SK-N-SH treated with all-trans-retinoic acid at 6 μM for 48 hours (cell line): ENCODE results near the gene DHRS12.

ENCODE experiments used
- BACH2 ChIP-seq: fragments of 250-450 bp; sonication (Bioruptor Pico); IDR thresholded peaks from 2 replicates; pipeline ENCODE4 v1.9.0; 2021; ENCODE audit warnings: mild to moderate bottlenecking, borderline replicate concordance
- CSDC2 ChIP-seq: fragments of 250-450 bp; sonication (Bioruptor Pico); IDR thresholded peaks from 2 replicates; pipeline ENCODE4 v1.5.0; 2020; ENCODE audit warnings: mild to moderate bottlenecking, moderate library complexity
- ESRRG ChIP-seq: fragments of 250-450 bp; sonication (Bioruptor Pico); IDR thresholded peaks from 2 replicates; pipeline ENCODE4 v1.6.1; 2021; ENCODE audit warnings: mild to moderate bottlenecking
- GLIS3 ChIP-seq: fragments of 250-450 bp; sonication (Bioruptor Pico); IDR thresholded peaks from 2 replicates; pipeline ENCODE4 v1.5.0; 2020; ENCODE audit warnings: mild to moderate bottlenecking, moderate library complexity
- OSR1 ChIP-seq: fragments of 250-450 bp; sonication (Bioruptor Pico); IDR thresholded peaks from 2 replicates; pipeline ENCODE4 v1.8.0; 2022; ENCODE audit warnings: moderate library complexity, mild to moderate bottlenecking, inconsistent platforms
- PPARA ChIP-seq: fragments of 250-450 bp; sonication (Bioruptor Pico); IDR thresholded peaks from 2 replicates; pipeline ENCODE4 v1.5.0; 2020; ENCODE audit warnings: mild to moderate bottlenecking, borderline replicate concordance
- RARB ChIP-seq: fragments of 250-450 bp; sonication (Bioruptor Pico); IDR thresholded peaks from 2 replicates; pipeline ENCODE4 v1.8.0; 2021; ENCODE audit warnings: mild to moderate bottlenecking, moderate library complexity
- TCF4 ChIP-seq: fragments of 250-450 bp; sonication (Bioruptor Pico); IDR thresholded peaks from 2 replicates; pipeline ENCODE4 v1.8.0; 2021; ENCODE audit warnings: mild to moderate bottlenecking, moderate library complexity, borderline replicate concordance
- ZFP30 ChIP-seq: fragments of 450-650 bp; formaldehyde crosslinking; IDR thresholded peaks from 2 replicates; pipeline ENCODE4 v1.5.0; 2022; ENCODE audit warnings: mild to moderate bottlenecking, moderate library complexity
- ZNF565 ChIP-seq: fragments of 450-650 bp; formaldehyde crosslinking; conservative IDR thresholded peaks from 2 replicates; pipeline ENCODE4 v1.5.0; 2020; ENCODE audit warnings: low read depth, mild to moderate bottlenecking, moderate library complexity
- TF ChIP-seq, protein P1 (sequence below): fragments of 250-450 bp; sonication (Bioruptor Pico); IDR thresholded peaks from 2 replicates; pipeline ENCODE4 v1.8.0; 2020; ENCODE audit warnings: mild to moderate bottlenecking, moderate library complexity, borderline replicate concordance
- TF ChIP-seq, protein P2 (sequence below): fragments of 250-450 bp; sonication (Bioruptor Pico); IDR thresholded peaks from 2 replicates; pipeline ENCODE4 v1.5.1; 2021; ENCODE audit warnings: mild to moderate bottlenecking, moderate library complexity

DNA sequence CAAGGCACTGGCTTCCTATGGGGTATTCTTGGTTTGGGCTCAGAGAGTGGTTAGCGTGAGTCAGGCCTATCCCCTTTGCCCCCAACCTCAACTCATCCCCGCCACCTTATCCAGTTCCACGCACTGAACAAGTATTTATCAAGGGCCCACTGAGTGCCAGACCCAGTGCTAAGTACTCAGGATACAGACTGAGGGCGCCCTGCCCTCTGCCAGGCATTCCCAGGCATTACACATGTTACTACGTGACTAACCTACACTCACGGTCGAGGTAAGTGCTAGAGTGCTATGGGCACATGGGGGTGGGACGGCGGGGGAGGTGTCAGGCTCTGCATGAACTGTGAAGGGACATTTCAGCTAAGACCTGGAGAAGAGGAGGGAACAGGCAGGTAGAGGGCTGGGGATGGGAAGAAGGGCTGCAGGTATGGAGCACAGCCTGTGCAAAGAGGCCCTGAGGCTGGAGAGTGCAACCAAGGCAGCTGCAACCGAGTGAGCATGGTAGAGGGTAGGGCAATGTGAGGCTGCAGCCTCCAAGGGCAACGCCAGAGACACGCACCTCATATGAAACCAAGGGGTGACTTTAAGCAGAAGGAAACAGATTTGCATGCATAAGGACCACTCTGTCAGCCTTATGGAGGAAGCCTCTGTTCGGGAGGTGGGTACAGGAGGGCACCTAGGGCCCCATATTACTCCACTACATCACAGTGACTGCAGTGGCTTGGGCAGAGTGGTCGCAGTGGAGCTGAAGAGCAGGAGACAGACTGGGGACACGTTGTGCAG lies 22.5 kb downstream of the DHRS12 start:
- TF ChIP-seq GLIS3 (CRISPR knock-in tag) = no peak
- TF ChIP-seq, protein P1, sequence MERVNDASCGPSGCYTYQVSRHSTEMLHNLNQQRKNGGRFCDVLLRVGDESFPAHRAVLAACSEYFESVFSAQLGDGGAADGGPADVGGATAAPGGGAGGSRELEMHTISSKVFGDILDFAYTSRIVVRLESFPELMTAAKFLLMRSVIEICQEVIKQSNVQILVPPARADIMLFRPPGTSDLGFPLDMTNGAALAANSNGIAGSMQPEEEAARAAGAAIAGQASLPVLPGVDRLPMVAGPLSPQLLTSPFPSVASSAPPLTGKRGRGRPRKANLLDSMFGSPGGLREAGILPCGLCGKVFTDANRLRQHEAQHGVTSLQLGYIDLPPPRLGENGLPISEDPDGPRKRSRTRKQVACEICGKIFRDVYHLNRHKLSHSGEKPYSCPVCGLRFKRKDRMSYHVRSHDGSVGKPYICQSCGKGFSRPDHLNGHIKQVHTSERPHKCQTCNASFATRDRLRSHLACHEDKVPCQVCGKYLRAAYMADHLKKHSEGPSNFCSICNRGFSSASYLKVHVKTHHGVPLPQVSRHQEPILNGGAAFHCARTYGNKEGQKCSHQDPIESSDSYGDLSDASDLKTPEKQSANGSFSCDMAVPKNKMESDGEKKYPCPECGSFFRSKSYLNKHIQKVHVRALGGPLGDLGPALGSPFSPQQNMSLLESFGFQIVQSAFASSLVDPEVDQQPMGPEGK (CRISPR knock-in tag) = no peak
- TF ChIP-seq ESRRG = no peak
- no peak for TF ChIP-seq ZNF565 (CRISPR knock-in tag)
- TF ChIP-seq TCF4 = no peak
- TF ChIP-seq, protein P2, sequence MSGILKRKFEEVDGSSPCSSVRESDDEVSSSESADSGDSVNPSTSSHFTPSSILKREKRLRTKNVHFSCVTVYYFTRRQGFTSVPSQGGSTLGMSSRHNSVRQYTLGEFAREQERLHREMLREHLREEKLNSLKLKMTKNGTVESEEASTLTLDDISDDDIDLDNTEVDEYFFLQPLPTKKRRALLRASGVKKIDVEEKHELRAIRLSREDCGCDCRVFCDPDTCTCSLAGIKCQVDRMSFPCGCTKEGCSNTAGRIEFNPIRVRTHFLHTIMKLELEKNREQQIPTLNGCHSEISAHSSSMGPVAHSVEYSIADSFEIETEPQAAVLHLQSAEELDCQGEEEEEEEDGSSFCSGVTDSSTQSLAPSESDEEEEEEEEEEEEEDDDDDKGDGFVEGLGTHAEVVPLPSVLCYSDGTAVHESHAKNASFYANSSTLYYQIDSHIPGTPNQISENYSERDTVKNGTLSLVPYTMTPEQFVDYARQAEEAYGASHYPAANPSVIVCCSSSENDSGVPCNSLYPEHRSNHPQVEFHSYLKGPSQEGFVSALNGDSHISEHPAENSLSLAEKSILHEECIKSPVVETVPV (CRISPR knock-in tag) = no peak
- no peak for TF ChIP-seq ZFP30 (CRISPR knock-in tag)
- TF ChIP-seq OSR1 (CRISPR knock-in tag) = no peak
- no peak for TF ChIP-seq PPARA (CRISPR knock-in tag)
- TF ChIP-seq RARB (CRISPR knock-in tag) = no peak
- TF ChIP-seq BACH2 (CRISPR knock-in tag) = no peak
- TF ChIP-seq CSDC2 (CRISPR knock-in tag) = no peak
